ENCODE measurements around the gene NDUFS2.

The NDUFS2 gene

GRCh38 chr1:161258439-161259344 lies 56.5 kb downstream of the NDUFS2 start, which contains the start of gene PCP4L1:
PCP4L1 (plus strand) TSS chr1:161258745; CDS start chr1:161258975, 230 bp downstream.
- H3K27ac Mint-ChIP-seq (ENCODE audit: low read depth) = no peak within 1 kb of the TSS
- H3K4me3 Mint-ChIP-seq = peak within 1 kb of the TSS; percentile 72

GRCh38 chr1:161259345-161259702 lies 57.2 kb downstream of the NDUFS2 start:
- H3K36me3 Mint-ChIP-seq (ENCODE audit: insufficient read depth) = peaks cover 2% of the 10 kb centered on the region
- ATAC-seq (replicated peaks; ENCODE audit: extremely low read depth, poor library complexity, severe bottlenecking) = no peak
- H3K27me3 Mint-ChIP-seq = peaks cover 66% of the 10 kb centered on the region
- peak overlapping the region; percentile 72 for H3K4me3 Mint-ChIP-seq
- no peak overlapping the region for H3K27ac Mint-ChIP-seq (ENCODE audit: low read depth)
- peaks cover 16% of the 10 kb centered on the region for H3K9me3 Mint-ChIP-seq
- peaks cover 21% of the 10 kb centered on the region for H3K4me1 Mint-ChIP-seq
- DNase-seq (ENCODE audit: low spot score in 2 of 2) = no peak

More at GRCh38 chr1:161258439-161259344, 56.5 kb downstream of the NDUFS2 start, which contains the start of gene PCP4L1:
- peaks cover 2% of the 10 kb centered on the region for H3K36me3 Mint-ChIP-seq (ENCODE audit: insufficient read depth)
- DNase-seq (ENCODE audit: low spot score in 2 of 2) (no peak), ATAC-seq (replicated peaks; ENCODE audit: extremely low read depth, poor library complexity, severe bottlenecking) (peak; percentile 52)
- peaks cover 16% of the 10 kb centered on the region for H3K9me3 Mint-ChIP-seq
- H3K4me1 Mint-ChIP-seq = peaks cover 21% of the 10 kb centered on the region
- H3K27me3 Mint-ChIP-seq = peaks cover 65% of the 10 kb centered on the region

GRCh38 chr1:161259765-161260164 lies 57.6 kb downstream of the NDUFS2 start:
- no peak for ATAC-seq (replicated peaks; ENCODE audit: extremely low read depth, poor library complexity, severe bottlenecking)
- Mint-ChIP-seq H3K36me3 (ENCODE audit: insufficient read depth) (peaks cover 2% of the 10 kb centered on the region), H3K4me3 (peak overlapping the region; percentile 72), H3K27ac (ENCODE audit: low read depth) (no peak overlapping the region), H3K27me3 (peaks cover 70% of the 10 kb centered on the region), H3K4me1 (peaks cover 21% of the 10 kb centered on the region), H3K9me3 (peaks cover 16% of the 10 kb centered on the region)
- DNase-seq (ENCODE audit: low spot score in 2 of 2) = no peak

- Mint-ChIP-seq H3K27ac (ENCODE audit: low read depth) (no peak overlapping the region), H3K4me1 (peaks cover 21% of the 10 kb centered on the region), H3K9me3 (peaks cover 16% of the 10 kb centered on the region), H3K36me3 (ENCODE audit: insufficient read depth) (peaks cover under 1% of the 10 kb centered on the region), H3K27me3 (peaks cover 75% of the 10 kb centered on the region), H3K4me3 (no peak overlapping the region)
- ATAC-seq (replicated peaks; ENCODE audit: extremely low read depth, poor library complexity, severe bottlenecking) = no peak
- no peak for DNase-seq (ENCODE audit: low spot score in 2 of 2)
These were observed 58.5 kb downstream of the NDUFS2 start for GRCh38 chr1:161260376-161261260.

GRCh38 chr1:161261261-161262235 lies 59.4 kb downstream of the NDUFS2 start:
- Mint-ChIP-seq H3K4me3 (no peak overlapping the region), H3K36me3 (ENCODE audit: insufficient read depth) (no peaks in the 10 kb centered on the region), H3K27me3 (peaks cover 82% of the 10 kb centered on the region), H3K4me1 (peaks cover 21% of the 10 kb centered on the region), H3K9me3 (peaks cover 16% of the 10 kb centered on the region), H3K27ac (ENCODE audit: low read depth) (no peak overlapping the region)
- ATAC-seq (replicated peaks; ENCODE audit: extremely low read depth, poor library complexity, severe bottlenecking) (no peak), DNase-seq (ENCODE audit: low spot score in 2 of 2) (no peak)
